Central memory CD8-positive, alpha-beta T cell (primary cell): ENCODE measurements around the gene CILP2.

ENCODE experiments used
- ATAC-seq: fragments of 150-1000 bp; cut with Tn5 transposase; replicated peaks from 2 replicates; pipeline ENCODE4 v1.10.0; 2022; ENCODE audit warnings: mild to moderate bottlenecking, moderate FRiP score, moderate number of reproducible peaks; ENCODE audit not compliant: poor library complexity, severe bottlenecking; ENCODE audit errors: extremely low read depth
- DNase-seq, 2 donors: peaks; one replicate each; pipeline ENCODE4 v3.0.0; 2021; ENCODE audit warnings: low spot score in 2 of 2
- H3K27ac Mint-ChIP-seq: one replicate; pipeline ENCODE4 v1.8.0; 2022; ENCODE audit warnings: low read depth, mild to moderate bottlenecking, moderate library complexity, mixed read lengths
- H3K27me3 Mint-ChIP-seq: one replicate; pipeline ENCODE4 v1.8.0; 2022; ENCODE audit warnings: mixed read lengths
- H3K36me3 Mint-ChIP-seq: one replicate; pipeline ENCODE4 v1.8.0; 2022; ENCODE audit warnings: mild to moderate bottlenecking, moderate library complexity, mixed read lengths; ENCODE audit not compliant: insufficient read depth
- H3K4me1 Mint-ChIP-seq: one replicate; pipeline ENCODE4 v1.8.0; 2022; ENCODE audit warnings: mixed read lengths
- H3K4me3 Mint-ChIP-seq: one replicate; pipeline ENCODE4 v1.8.0; 2022; ENCODE audit warnings: mild to moderate bottlenecking, moderate library complexity, mixed read lengths
- H3K9me3 Mint-ChIP-seq: one replicate; pipeline ENCODE4 v1.8.0; 2022; ENCODE audit warnings: mixed read lengths

The CILP2 gene

GRCh38 chr19:19510432-19510831 lies 27.6 kb upstream of the CILP2 start:
- H3K9me3 Mint-ChIP-seq: no peaks in the 10 kb centered on the region
- H3K4me1 Mint-ChIP-seq: no peaks in the 10 kb centered on the region
- ATAC-seq: no peak
- no peak overlapping the region for H3K4me3 Mint-ChIP-seq
- DNase-seq: no peak
- H3K27me3 Mint-ChIP-seq: no peaks in the 10 kb centered on the region
- H3K27ac Mint-ChIP-seq: no peak overlapping the region
- peaks cover 18% of the 10 kb centered on the region for H3K36me3 Mint-ChIP-seq

GRCh38 chr19:19513682-19514081 lies 24.4 kb upstream of the CILP2 start:
- Mint-ChIP-seq H3K9me3 (no peaks in the 10 kb centered on the region), H3K4me1 (peaks cover 8% of the 10 kb centered on the region), H3K27me3 (no peaks in the 10 kb centered on the region), H3K27ac (no peak overlapping the region), H3K4me3 (peak overlapping the region; percentile 45), H3K36me3 (peaks cover 20% of the 10 kb centered on the region)
- DNase-seq (no peak), ATAC-seq (no peak)

GRCh38 chr19:19514215-19514657 lies 23.8 kb upstream of the CILP2 start:
- DNase-seq: no peak
- Mint-ChIP-seq H3K27ac (peak overlapping the region; percentile 44), H3K9me3 (no peaks in the 10 kb centered on the region), H3K36me3 (peaks cover 21% of the 10 kb centered on the region), H3K4me1 (peaks cover 11% of the 10 kb centered on the region), H3K27me3 (no peaks in the 10 kb centered on the region), H3K4me3 (peak overlapping the region; percentile 45)
- no peak for ATAC-seq

- H3K4me3 Mint-ChIP-seq: peak within 1 kb of the TSS; percentile 92
- peaks cover 23% of the 10 kb centered on the region for H3K36me3 Mint-ChIP-seq
These were observed 23.0 kb upstream of the CILP2 start, which contains the start of gene TSSK6 for GRCh38 chr19:19514881-19515641. Gene TSSK6, minus strand, starts transcription at chr19:19515548. Its CDS starts 121 bp downstream, at chr19:19515427.

GRCh38 chr19:19515642-19516519 lies 22.2 kb upstream of the CILP2 start, which contains the start of gene NDUFA13:
Gene NDUFA13, plus strand, starts transcription at chr19:19516225. Its CDS starts 14 bp downstream, at chr19:19516239.
- H3K27me3 Mint-ChIP-seq: no peaks in the 10 kb centered on the region
- H3K4me1 Mint-ChIP-seq: peaks cover 26% of the 10 kb centered on the region
- no peaks in the 10 kb centered on the region for H3K9me3 Mint-ChIP-seq
- H3K36me3 Mint-ChIP-seq: peaks cover 25% of the 10 kb centered on the region
- ATAC-seq (peak; percentile 91), DNase-seq (peak; percentile 93 to 98)
- peak within 1 kb of the TSS; percentile 92 for H3K4me3 Mint-ChIP-seq
- peak within 1 kb of the TSS; percentile 95 for H3K27ac Mint-ChIP-seq

More at GRCh38 chr19:19514881-19515641, 23.0 kb upstream of the CILP2 start, which contains the start of gene TSSK6:
- Mint-ChIP-seq H3K4me1 (peaks cover 18% of the 10 kb centered on the region), H3K27ac (peak within 1 kb of the TSS; percentile 95), H3K27me3 (no peaks in the 10 kb centered on the region), H3K9me3 (no peaks in the 10 kb centered on the region)
- DNase-seq (no peak), ATAC-seq (no peak)

GRCh38 chr19:19517235-19517619 lies 20.8 kb upstream of the CILP2 start:
- peaks cover 25% of the 10 kb centered on the region for H3K36me3 Mint-ChIP-seq
- ATAC-seq: no peak
- H3K9me3 Mint-ChIP-seq: no peaks in the 10 kb centered on the region

GRCh38 chr19:19520989-19521388 lies 17.1 kb upstream of the CILP2 start:
- no peaks in the 10 kb centered on the region for H3K9me3 Mint-ChIP-seq
- no peak for DNase-seq
- no peaks in the 10 kb centered on the region for H3K27me3 Mint-ChIP-seq
- peaks cover 27% of the 10 kb centered on the region for H3K36me3 Mint-ChIP-seq
- no peak for ATAC-seq
- no peak overlapping the region for H3K27ac Mint-ChIP-seq
- H3K4me3 Mint-ChIP-seq: no peak overlapping the region
- H3K4me1 Mint-ChIP-seq: peaks cover 26% of the 10 kb centered on the region

More at GRCh38 chr19:19517235-19517619, 20.8 kb upstream of the CILP2 start:
- Mint-ChIP-seq H3K27ac (no peak overlapping the region), H3K4me3 (peak overlapping the region; percentile 92), H3K4me1 (peaks cover 28% of the 10 kb centered on the region), H3K27me3 (no peaks in the 10 kb centered on the region)
- DNase-seq: no peak

GRCh38 chr19:19523177-19523576 lies 14.9 kb upstream of the CILP2 start:
- peaks cover 27% of the 10 kb centered on the region for H3K36me3 Mint-ChIP-seq

GRCh38 chr19:19524053-19524452 lies 14.0 kb upstream of the CILP2 start:
- Mint-ChIP-seq H3K9me3 (no peaks in the 10 kb centered on the region), H3K27me3 (no peaks in the 10 kb centered on the region), H3K27ac (no peak overlapping the region), H3K36me3 (peaks cover 24% of the 10 kb centered on the region), H3K4me1 (peaks cover 19% of the 10 kb centered on the region), H3K4me3 (no peak overlapping the region)
- DNase-seq: no peak
- ATAC-seq: no peak

More at GRCh38 chr19:19523177-19523576, 14.9 kb upstream of the CILP2 start:
- H3K4me3 Mint-ChIP-seq: no peak overlapping the region
- H3K27ac Mint-ChIP-seq: no peak overlapping the region
- no peaks in the 10 kb centered on the region for H3K9me3 Mint-ChIP-seq
- ATAC-seq (no peak), DNase-seq (no peak)
- no peaks in the 10 kb centered on the region for H3K27me3 Mint-ChIP-seq
- H3K4me1 Mint-ChIP-seq: peaks cover 20% of the 10 kb centered on the region

- no peak for DNase-seq
- Mint-ChIP-seq H3K9me3 (no peaks in the 10 kb centered on the region), H3K4me1 (peaks cover 4% of the 10 kb centered on the region), H3K27ac (no peak overlapping the region), H3K4me3 (no peak overlapping the region), H3K27me3 (no peaks in the 10 kb centered on the region), H3K36me3 (peaks cover 27% of the 10 kb centered on the region)
- no peak for ATAC-seq
These were observed 12.3 kb upstream of the CILP2 start for GRCh38 chr19:19525611-19526380.

GRCh38 chr19:19526581-19527370 lies 11.3 kb upstream of the CILP2 start:
- Mint-ChIP-seq H3K27ac (no peak overlapping the region), H3K4me3 (no peak overlapping the region), H3K4me1 (no peaks in the 10 kb centered on the region), H3K36me3 (peaks cover 27% of the 10 kb centered on the region), H3K9me3 (no peaks in the 10 kb centered on the region), H3K27me3 (no peaks in the 10 kb centered on the region)
- ATAC-seq: no peak
- DNase-seq: no peak
